Right lobe of liver (tissue), 4 donors: ENCODE results near the gene SNX8.

Experiments used
- CTCF ChIP-seq, 4 donors: fragments of 200-600 bp in 3 of 4; fragments of 450-650 bp in 1 of 4; IDR thresholded peaks; one replicate each; pipeline versions ENCODE4 v1.5.1 to v1.8.0; 2016 to 2022; ENCODE audit warnings: antibody characterized with exemption in 4 of 4, mild to moderate bottlenecking in 2 of 4
- POLR2A ChIP-seq: fragments of 450-650 bp; IDR thresholded peaks from one replicate; pipeline ENCODE4 v1.6.1; 2017; ENCODE audit warnings: antibody characterized with exemption, mild to moderate bottlenecking
- donor health status: DM: no; HTN: no; CAD: no.
- donor health status: DM: no; HTN: no; CAD: no.
- donor health status: DM: no; HTN: yes; CAD: no.

GRCh38 chr7:2362385-2363088, 48.3 kb upstream of the SNX8 start:
- TF ChIP-seq CTCF (IDR thresholded peaks at IDR 0.05) (no peak), POLR2A (no peak)
